Upper lobe of left lung (tissue), 4 donors: ENCODE data around the gene RGN.

Experiments
- CTCF ChIP-seq, 6 experiments: fragments of 450-650 bp in 4 of 6; fragments of 200-600 bp in 2 of 6; sonication (generic) in 2 of 6; IDR thresholded peaks; one replicate each; pipeline ENCODE4 v1.5.1; 2016 to 2019; ENCODE audit warnings: antibody characterized with exemption in 6 of 6
- EP300 ChIP-seq, 4 donors: sonication (generic); formaldehyde crosslinking; IDR thresholded peaks; one replicate each; pipeline ENCODE4 v1.5.1; 2017; ENCODE audit warnings: antibody characterized with exemption in 4 of 4, control low read depth in 2 of 4

GRCh38 chrX:47068214-47068613, 10.0 kb upstream of the RGN start:
- TF ChIP-seq EP300 (IDR thresholded peaks at IDR 0.05) (no peak), CTCF (IDR thresholded peaks at IDR 0.05) (no peak)
